CD4-positive, alpha-beta T cell (primary cell): ENCODE results near the gene CCDC73. TPM values are rescaled to one million over a fixed set of nuclear protein-coding genes. Genes with fewer than 3 reads are reported as not detected.

Source experiments
- ATAC-seq: fragments of 200-7000 bp; cut with Tn5 transposase; one replicate; pipeline ENCODE4 v1.10.0; 2022; ENCODE audit warnings: mild to moderate bottlenecking; ENCODE audit not compliant: poor library complexity
- CTCF ChIA-PET: fragments of 350-600 bp; sonication (Branson Sonifier 250); formaldehyde crosslinking; loops from one replicate; lab custom pipeline; 2021; ENCODE audit warnings: antibody characterized with exemption, inconsistent platforms; lab: Charles Lee
- POLR2A ChIA-PET: fragments of 350-600 bp; sonication (Branson Sonifier 250); formaldehyde crosslinking; loops from one replicate; lab custom pipeline; 2021; ENCODE audit warnings: antibody characterized with exemption, inconsistent platforms; lab: Charles Lee
- DNase-seq, 14 experiments: peaks; one replicate each; pipeline ENCODE4 v3.0.0-alpha.2; 2013 to 2020; ENCODE audit warnings: mixed read lengths in 2 of 14
- H3K27ac ChIP-seq, 2 donors: one replicate each; pipeline versions ENCODE4 v1.5.1 to v1.7.0; 2013; ENCODE audit warnings: low read length in 2 of 2, low read depth in 1 of 2, mild to moderate bottlenecking in 1 of 2
- H3K27me3 ChIP-seq, 2 experiments: 1 replicate in 1 of 2; 2 replicates in 1 of 2; pipeline versions ENCODE4 v1.6.1 to v1.7.0; 2013; ENCODE audit warnings: low read length in 2 of 2, control low read depth in 1 of 2, mild to moderate bottlenecking in 1 of 2, moderate library complexity in 1 of 2; ENCODE audit not compliant: insufficient read depth in 2 of 2, control insufficient read depth in 1 of 2
- H3K36me3 ChIP-seq: one replicate; pipeline ENCODE4 v1.6.1; 2013; ENCODE audit warnings: low read length, control low read depth; ENCODE audit not compliant: insufficient read depth
- H3K4me1 ChIP-seq: one replicate; pipeline ENCODE4 v1.6.1; 2013; ENCODE audit warnings: low read length, control low read depth; ENCODE audit not compliant: insufficient read depth
- H3K4me3 ChIP-seq: one replicate; pipeline ENCODE4 v1.5.1; 2013; ENCODE audit warnings: mild to moderate bottlenecking, low read length, moderate library complexity
- H3K9me3 ChIP-seq, 2 experiments: 1 replicate in 1 of 2; 2 replicates in 1 of 2; pipeline versions ENCODE4 v1.6.1 to v1.7.0; 2013; ENCODE audit warnings: low read length in 2 of 2, mild to moderate bottlenecking in 2 of 2, control low read depth in 1 of 2, moderate library complexity in 1 of 2; ENCODE audit not compliant: control insufficient read depth in 1 of 2, insufficient read depth in 1 of 2
- H3K27ac Mint-ChIP-seq: one replicate; pipeline ENCODE4 v1.8.0; 2020; ENCODE audit warnings: mixed read lengths
- H3K27me3 Mint-ChIP-seq: one replicate; pipeline ENCODE4 v1.8.0; 2021; ENCODE audit warnings: mixed read lengths
- H3K36me3 Mint-ChIP-seq: one replicate; pipeline ENCODE4 v1.8.0; 2021; ENCODE audit warnings: low read depth, mixed read lengths
- H3K4me1 Mint-ChIP-seq: one replicate; pipeline ENCODE4 v1.8.0; 2021; ENCODE audit warnings: low read depth, mixed read lengths
- H3K4me3 Mint-ChIP-seq: one replicate; pipeline ENCODE4 v1.8.0; 2020; ENCODE audit warnings: mild to moderate bottlenecking, mixed read lengths
- H3K9me3 Mint-ChIP-seq: one replicate; pipeline ENCODE4 v1.8.0; 2020; ENCODE audit warnings: mixed read lengths
- intact Hi-C, 2 experiments: fragments of 100-400 bp; cut with DNase I in 1 of 2; cut with micrococcal nuclease in 1 of 2; formaldehyde crosslinking; loops; one replicate each; pipeline versions ENCODE4 v1.15.1 to v1.9.0; 2023 to 2025; cut with DNase I, micrococcal nuclease
- total RNA-seq, 174 experiments: library from RNA in 2 of 174; stranded (reverse) in 2 of 174; gene quantifications; one replicate each; pipeline ENCODE4 v1.2.3 and lab custom pipeline; 2021 to 2026
- TF ChIP-seq, protein P1 (sequence below): fragments of 200-600 bp; IDR thresholded peaks from one replicate; pipeline ENCODE4 v1.8.0; 2022; ENCODE audit warnings: antibody characterized with exemption, mild to moderate bottlenecking

Gene CCDC73
- total RNA-seq, 2 experiments from 2014 or later = not detected

DNA sequence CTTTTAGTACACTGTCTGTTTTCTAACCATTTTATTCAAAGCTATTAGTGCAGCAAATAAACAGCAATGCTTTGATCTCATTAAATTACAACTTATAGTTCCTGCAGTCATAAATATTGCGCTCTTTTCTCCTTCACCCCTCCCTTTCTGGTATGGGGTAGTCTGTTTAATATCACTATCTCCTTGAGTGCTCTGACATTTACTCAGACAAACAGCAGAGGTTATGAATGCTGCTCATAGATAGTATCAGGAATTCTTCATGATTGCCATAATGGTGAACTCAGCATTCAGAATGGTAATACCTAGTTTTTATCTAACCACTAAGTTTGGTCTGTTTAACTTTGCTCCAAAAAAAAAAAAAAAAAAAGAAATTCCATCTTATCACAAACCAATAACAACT is 123.4 kb downstream of the CCDC73 start:
- Histone ChIP-seq H3K27me3 (no peaks in the 10 kb centered on the region), H3K4me3 (no peak overlapping the region), H3K36me3 (no peaks in the 10 kb centered on the region), H3K27ac (no peak overlapping the region), H3K4me1 (no peaks in the 10 kb centered on the region), H3K9me3 (peaks cover 0 to 9% of the 10 kb centered on the region in 2 experiments)
- CTCF ChIA-PET = no interaction called here
- Mint-ChIP-seq H3K27me3 (peaks cover 7% of the 10 kb centered on the region), H3K27ac (no peak overlapping the region), H3K4me3 (no peak overlapping the region), H3K36me3 (no peaks in the 10 kb centered on the region), H3K4me1 (no peaks in the 10 kb centered on the region), H3K9me3 (peaks cover 2% of the 10 kb centered on the region)
- POLR2A ChIA-PET = no interaction called here
- intact Hi-C loops = no loop called here
- ATAC-seq (no peak), DNase-seq (no peak)
- TF ChIP-seq, protein P1, sequence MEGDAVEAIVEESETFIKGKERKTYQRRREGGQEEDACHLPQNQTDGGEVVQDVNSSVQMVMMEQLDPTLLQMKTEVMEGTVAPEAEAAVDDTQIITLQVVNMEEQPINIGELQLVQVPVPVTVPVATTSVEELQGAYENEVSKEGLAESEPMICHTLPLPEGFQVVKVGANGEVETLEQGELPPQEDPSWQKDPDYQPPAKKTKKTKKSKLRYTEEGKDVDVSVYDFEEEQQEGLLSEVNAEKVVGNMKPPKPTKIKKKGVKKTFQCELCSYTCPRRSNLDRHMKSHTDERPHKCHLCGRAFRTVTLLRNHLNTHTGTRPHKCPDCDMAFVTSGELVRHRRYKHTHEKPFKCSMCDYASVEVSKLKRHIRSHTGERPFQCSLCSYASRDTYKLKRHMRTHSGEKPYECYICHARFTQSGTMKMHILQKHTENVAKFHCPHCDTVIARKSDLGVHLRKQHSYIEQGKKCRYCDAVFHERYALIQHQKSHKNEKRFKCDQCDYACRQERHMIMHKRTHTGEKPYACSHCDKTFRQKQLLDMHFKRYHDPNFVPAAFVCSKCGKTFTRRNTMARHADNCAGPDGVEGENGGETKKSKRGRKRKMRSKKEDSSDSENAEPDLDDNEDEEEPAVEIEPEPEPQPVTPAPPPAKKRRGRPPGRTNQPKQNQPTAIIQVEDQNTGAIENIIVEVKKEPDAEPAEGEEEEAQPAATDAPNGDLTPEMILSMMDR = no peak

DNA sequence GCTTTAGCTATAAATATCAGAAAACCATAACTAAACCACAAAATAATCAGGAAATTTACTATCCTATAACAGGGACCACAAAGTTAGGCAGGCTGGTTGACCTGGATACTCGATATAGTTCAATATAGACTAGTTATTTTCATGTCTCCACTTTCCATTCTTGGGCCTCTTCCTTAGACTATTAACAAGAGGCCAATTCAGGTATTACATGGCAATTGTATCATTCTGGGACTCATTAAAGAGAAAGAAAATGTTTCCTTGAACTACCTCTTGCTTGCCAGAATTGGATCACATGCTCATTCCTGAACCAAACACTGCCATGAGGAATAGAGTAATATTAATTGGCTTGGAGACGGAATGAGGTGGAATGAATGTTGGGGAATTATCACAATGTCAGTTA is 134.8 kb downstream of the CCDC73 start:
- H3K4me3 ChIP-seq = no peak overlapping the region
- no peak for ATAC-seq
- H3K4me1 Mint-ChIP-seq = no peaks in the 10 kb centered on the region
- H3K9me3 Mint-ChIP-seq = peaks cover 9% of the 10 kb centered on the region
- H3K4me3 Mint-ChIP-seq = no peak overlapping the region
- H3K27me3 ChIP-seq = peaks cover 0 to 3% of the 10 kb centered on the region in 2 experiments
- no peak for DNase-seq
- H3K4me1 ChIP-seq = no peaks in the 10 kb centered on the region
- ChIA-PET POLR2A (no interaction called here), CTCF (interaction anchor here (0.5 to 0.7 kb wide), 2 partner anchors 23 to 25 kb away, joined by 4 read pairs; no protein-coding TSS in a partner anchor)
- H3K36me3 ChIP-seq = no peaks in the 10 kb centered on the region
- H3K27ac Mint-ChIP-seq = no peak overlapping the region
- H3K9me3 ChIP-seq = no peaks in the 10 kb centered on the region
- peaks cover 34% of the 10 kb centered on the region for H3K27me3 Mint-ChIP-seq
- no peaks in the 10 kb centered on the region for H3K36me3 Mint-ChIP-seq
- H3K27ac ChIP-seq = no peak overlapping the region
- TF ChIP-seq, protein P1 = no peak
- intact Hi-C loops = no loop called here

DNA sequence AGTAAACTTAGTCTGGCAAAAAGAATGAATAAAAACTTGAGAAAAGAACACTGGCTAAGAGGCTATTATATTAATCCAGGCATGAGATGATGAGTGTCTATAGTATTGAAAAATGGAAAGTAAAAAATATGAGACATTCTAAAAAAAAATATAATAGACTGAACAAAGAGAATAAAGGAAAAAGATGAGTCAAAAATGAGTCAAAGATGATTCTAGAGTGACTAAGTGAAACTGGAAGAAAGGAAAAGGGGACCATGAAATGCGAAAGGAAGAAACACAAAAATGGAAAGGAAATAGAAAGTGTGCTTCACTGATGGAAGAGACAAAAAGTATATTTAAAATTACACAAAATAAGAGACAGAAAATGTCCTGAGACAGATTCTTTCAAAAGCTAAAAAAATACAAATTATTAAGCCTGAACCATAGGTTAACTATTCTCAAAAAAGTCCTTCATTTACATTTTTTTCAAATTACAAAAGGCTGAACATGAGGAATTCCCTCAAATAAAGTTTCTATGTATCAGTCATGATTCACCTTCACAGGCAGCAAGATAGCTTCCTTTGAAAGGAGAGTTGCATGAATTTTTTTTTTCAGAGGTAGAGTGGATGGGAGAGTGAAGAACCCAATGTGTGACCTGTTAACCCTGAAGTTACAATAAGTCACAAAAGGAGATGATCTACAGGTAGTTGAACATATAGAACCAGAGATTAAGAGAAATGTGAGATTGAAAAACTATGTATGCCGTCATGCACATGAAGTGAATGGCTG is 135.6 kb downstream of the CCDC73 start:
- TF ChIP-seq, protein P1 = no peak
- H3K27me3 Mint-ChIP-seq = peaks cover 34% of the 10 kb centered on the region
- intact Hi-C loops = no loop called here
- no peak overlapping the region for H3K27ac ChIP-seq
- no peaks in the 10 kb centered on the region for H3K4me1 ChIP-seq
- H3K27ac Mint-ChIP-seq = no peak overlapping the region
- DNase-seq = no peak
- H3K9me3 ChIP-seq = no peaks in the 10 kb centered on the region
- no peaks in the 10 kb centered on the region for H3K36me3 Mint-ChIP-seq
- H3K9me3 Mint-ChIP-seq = peaks cover 7% of the 10 kb centered on the region
- ChIA-PET CTCF (interaction anchor here (0.6 kb wide), 1 partner anchor 149 kb away, joined by 3 read pairs; no protein-coding TSS in a partner anchor), POLR2A (no interaction called here)
- no peak overlapping the region for H3K4me3 ChIP-seq
- peaks cover 0 to 3% of the 10 kb centered on the region in 2 experiments for H3K27me3 ChIP-seq
- no peak overlapping the region for H3K4me3 Mint-ChIP-seq
- no peaks in the 10 kb centered on the region for H3K4me1 Mint-ChIP-seq
- no peak for ATAC-seq
- no peaks in the 10 kb centered on the region for H3K36me3 ChIP-seq
